Fibroblast of villous mesenchyme (primary cell): ENCODE results near the gene KRTAP10-5. TPM values are rescaled to one million over a fixed set of nuclear protein-coding genes. Genes with fewer than 3 reads are reported as not detected.
"Not testable (repeated sequence)": the region's sequence is repeated elsewhere in the genome, so short reads cannot be mapped to it uniquely, and the experiment has no call there.

Experiments used
- DNase-seq: peaks from one replicate; pipeline ENCODE4 v3.0.0-alpha.2; 2010; ENCODE audit warnings: low read depth
- H3K4me3 ChIP-seq: 2 replicates; pipeline ENCODE4 v1.5.1; 2011; ENCODE audit warnings: low read depth, mild to moderate bottlenecking, low read length
- CTCF ChIP-seq: IDR thresholded peaks from 2 replicates; pipeline ENCODE4 v1.5.1; 2012; ENCODE audit warnings: low read depth, mild to moderate bottlenecking, low read length; ENCODE audit not compliant: insufficient read depth
- total RNA-seq: library from RNA; depleted of rRNA; stranded (reverse); fragments of >200 nt; gene quantifications from 2 replicates; pipeline ENCODE4 v1.2.3, GENCODE V29; 2012

Gene KRTAP10-5
- total RNA-seq, 1 donor = not detected

GRCh38 chr21:44578371-44579055 lies 1.9 kb downstream of the KRTAP10-5 start:
- no peak for TF ChIP-seq CTCF

GRCh38 chr21:44576025-44576420 lies 4.4 kb downstream of the KRTAP10-5 start:
- TF ChIP-seq CTCF = no peak

More at GRCh38 chr21:44578371-44579055, 1.9 kb downstream of the KRTAP10-5 start:
- DNase-seq = no peak
- no peak overlapping the region for H3K4me3 ChIP-seq

DNA sequence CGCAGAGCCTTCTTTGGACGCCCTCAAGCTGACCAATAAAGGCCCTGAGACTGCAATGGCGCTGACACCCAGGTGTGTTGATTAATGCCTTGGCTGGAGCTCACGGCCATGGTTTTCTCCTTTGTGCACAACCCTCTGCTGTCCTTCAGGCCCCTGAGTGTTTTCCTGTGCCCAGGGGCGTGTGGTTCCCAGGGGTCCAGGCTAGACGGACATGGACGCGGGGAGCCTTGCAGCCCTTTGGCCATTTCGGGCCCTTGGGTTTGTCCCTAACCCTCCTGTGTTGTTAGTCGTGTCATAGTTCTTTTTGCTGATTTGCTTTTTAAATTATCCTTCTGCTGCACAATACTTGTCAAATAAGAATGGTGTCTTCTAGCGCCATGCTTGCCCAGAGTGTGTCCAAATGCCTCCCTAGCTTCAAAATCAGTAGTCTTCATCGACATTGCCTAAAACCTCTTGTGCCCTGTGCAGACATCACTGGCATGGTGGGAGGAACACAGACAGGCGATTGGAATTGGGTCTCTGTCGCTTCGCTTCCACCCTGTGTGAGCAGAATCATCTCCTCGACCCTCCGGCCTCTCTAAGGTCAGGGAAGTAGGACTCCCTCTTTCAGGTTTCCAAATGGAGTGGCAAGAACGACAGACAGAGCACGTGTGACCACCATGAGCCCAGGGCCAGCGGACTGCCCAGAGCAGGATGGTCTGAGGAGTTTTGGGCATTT lies 4.9 kb downstream of the KRTAP10-5 start:
- no peak overlapping the region for H3K4me3 ChIP-seq
- no peak for TF ChIP-seq CTCF
- no peak for DNase-seq

More at GRCh38 chr21:44576025-44576420, 4.4 kb downstream of the KRTAP10-5 start:
- no peak for DNase-seq
- H3K4me3 ChIP-seq = no peak overlapping the region

DNA sequence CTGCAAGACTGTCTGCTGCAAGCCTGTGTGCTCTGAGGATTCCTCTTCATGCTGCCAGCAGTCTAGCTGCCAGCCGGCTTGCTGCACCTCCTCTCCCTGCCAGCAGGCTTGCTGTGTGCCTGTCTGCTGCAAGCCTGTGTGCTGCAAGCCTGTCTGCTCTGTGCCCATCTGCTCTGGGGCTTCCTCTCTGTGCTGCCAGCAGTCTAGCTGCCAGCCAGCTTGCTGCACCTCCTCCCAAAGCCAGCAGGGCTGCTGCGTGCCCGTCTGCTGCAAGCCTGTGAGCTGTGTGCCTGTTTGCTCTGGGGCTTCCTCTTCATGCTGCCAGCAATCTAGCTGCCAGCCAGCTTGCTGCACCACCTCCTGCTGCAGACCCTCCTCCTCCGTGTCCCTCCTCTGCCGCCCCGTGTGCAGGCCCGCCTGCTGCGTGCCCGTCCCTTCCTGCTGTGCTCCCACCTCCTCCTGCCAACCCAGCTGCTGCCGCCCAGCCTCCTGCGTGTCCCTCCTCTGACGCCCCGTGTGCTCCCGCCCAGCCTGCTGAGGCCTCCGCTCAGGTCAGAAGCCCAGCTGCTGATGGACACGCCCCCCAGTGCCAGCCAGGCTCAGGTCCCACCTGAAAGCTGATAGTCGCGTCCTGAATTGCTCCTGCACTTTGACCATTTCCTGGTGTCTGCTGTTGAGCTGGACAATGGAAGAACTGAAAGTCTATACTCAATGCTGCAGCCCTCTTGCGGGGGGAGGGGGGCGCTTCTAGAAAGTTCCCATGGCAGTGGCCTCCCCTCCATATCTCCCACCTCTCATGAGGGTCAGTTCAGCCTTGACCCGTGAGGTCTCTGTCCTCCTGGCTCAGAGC lies 5.7 kb downstream of the KRTAP10-5 start:
- no peak for TF ChIP-seq CTCF
- no peak overlapping the region for H3K4me3 ChIP-seq
- no peak for DNase-seq

GRCh38 chr21:44573630-44574456 lies 6.6 kb downstream of the KRTAP10-5 start, which contains the start of gene KRTAP10-4:
Gene KRTAP10-4 (plus strand): TSS chr21:44573729. CDS start chr21:44573759, 30 bp downstream.
- not testable (repeated sequence) for DNase-seq

DNA sequence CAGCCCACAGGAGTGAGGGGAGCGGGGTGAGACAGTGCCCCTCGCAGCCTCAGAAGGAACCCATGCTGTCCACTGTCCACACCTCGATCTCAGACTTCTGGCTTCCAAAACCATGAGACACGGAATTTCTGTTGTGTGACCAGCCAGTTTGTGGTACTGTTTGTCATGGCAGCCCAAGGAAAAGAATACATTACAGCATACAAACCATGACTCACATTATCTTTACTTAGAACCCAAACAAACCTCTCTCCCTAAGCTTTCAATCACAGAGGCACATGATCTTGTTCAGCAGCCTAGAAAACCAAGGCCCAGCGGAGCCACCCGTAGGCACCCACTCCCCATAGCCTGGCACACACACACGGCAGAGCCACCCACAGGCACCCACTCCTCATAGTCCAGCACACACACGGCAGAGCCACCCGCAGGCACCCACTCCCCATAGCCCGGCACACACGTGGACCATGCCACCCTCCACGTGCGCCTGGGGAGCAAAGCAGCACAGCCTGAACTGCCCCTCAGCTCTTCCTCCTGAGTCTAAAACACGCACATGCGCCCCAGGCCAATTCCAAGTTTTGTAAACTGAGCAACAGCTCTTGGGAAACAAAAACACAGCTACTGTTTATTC lies 7.3 kb downstream of the KRTAP10-5 start:
- no peak for DNase-seq
- H3K4me3 ChIP-seq = no peak overlapping the region
- TF ChIP-seq CTCF = no peak

More at GRCh38 chr21:44573630-44574456, 6.6 kb downstream of the KRTAP10-5 start, which contains the start of gene KRTAP10-4:
- H3K4me3 ChIP-seq = not testable (repeated sequence)
